Vagina (tissue), 2 donors: ENCODE data around the gene FLNB. TPM values are rescaled to one million over a fixed set of nuclear protein-coding genes. Genes with fewer than 3 reads are reported as not detected.
A peak's percentile ranks its signal among the peaks of the same experiment; 100 is the strongest.
"Not testable (repeated sequence)": the region's sequence is repeated elsewhere in the genome, so short reads cannot be mapped to it uniquely, and the experiment has no call there.

Experiments
- DNase-seq, 2 donors: peaks; one replicate each; pipeline ENCODE4 v3.0.0-alpha.2; 2017; ENCODE audit errors: extremely low spot score in 2 of 2
- H3K27ac ChIP-seq: fragments of 200-600 bp; sonication (generic); one replicate; pipeline ENCODE4 v1.5.1; 2019
- H3K27me3 ChIP-seq: fragments of 200-600 bp; sonication (generic); one replicate; pipeline ENCODE4 v1.5.1; 2019
- H3K36me3 ChIP-seq, 2 donors: fragments of 200-600 bp; sonication (generic); one replicate each; pipeline ENCODE4 v1.5.1; 2017 to 2019
- H3K4me1 ChIP-seq: fragments of 200-600 bp; sonication (generic); one replicate; pipeline ENCODE4 v1.5.1; 2019
- H3K4me3 ChIP-seq, 2 donors: fragments of 200-600 bp; sonication (generic); 1 replicate in 1 of 2; 2 replicates in 1 of 2; pipeline ENCODE4 v1.5.1; 2016 to 2019
- H3K9me3 ChIP-seq: fragments of 200-600 bp; sonication (generic); one replicate; pipeline ENCODE4 v1.5.1; 2019
- POLR2A ChIP-seq, 2 donors: fragments of 450-650 bp; IDR thresholded peaks; one replicate each; pipeline ENCODE4 v1.6.1; 2017; ENCODE audit warnings: antibody characterized with exemption in 2 of 2, mild to moderate bottlenecking in 2 of 2, moderate library complexity in 2 of 2
- POLR2AphosphoS5 ChIP-seq, 2 donors: sonication (generic); formaldehyde crosslinking; IDR thresholded peaks; one replicate each; pipeline ENCODE4 v1.9.0; 2017; ENCODE audit warnings: antibody characterized with exemption in 2 of 2, mild to moderate bottlenecking in 2 of 2, low read depth in 1 of 2; ENCODE audit not compliant: insufficient read depth in 1 of 2
- intact Hi-C: fragments of 100-400 bp; cut with DNase I; formaldehyde crosslinking; loops from one replicate; pipeline ENCODE4 v1.15.1; 2023
- total RNA-seq: library from RNA; depleted of rRNA; stranded (reverse); fragments of >200 nt; gene quantifications from one replicate; pipeline ENCODE4 v1.2.3, GENCODE V29; 2016
- TF ChIP-seq, protein P1 (sequence below), 3 experiments: fragments of 450-650 bp in 2 of 3; fragments of 200-600 bp in 1 of 3; sonication (generic) in 1 of 3; IDR thresholded peaks; one replicate each; pipeline ENCODE4 v1.5.1; 2017 to 2019; ENCODE audit warnings: antibody characterized with exemption in 3 of 3, mild to moderate bottlenecking in 2 of 3, moderate library complexity in 2 of 3

The FLNB gene
- total RNA-seq, 1 donor from 2014 or later: 147 TPM

DNA sequence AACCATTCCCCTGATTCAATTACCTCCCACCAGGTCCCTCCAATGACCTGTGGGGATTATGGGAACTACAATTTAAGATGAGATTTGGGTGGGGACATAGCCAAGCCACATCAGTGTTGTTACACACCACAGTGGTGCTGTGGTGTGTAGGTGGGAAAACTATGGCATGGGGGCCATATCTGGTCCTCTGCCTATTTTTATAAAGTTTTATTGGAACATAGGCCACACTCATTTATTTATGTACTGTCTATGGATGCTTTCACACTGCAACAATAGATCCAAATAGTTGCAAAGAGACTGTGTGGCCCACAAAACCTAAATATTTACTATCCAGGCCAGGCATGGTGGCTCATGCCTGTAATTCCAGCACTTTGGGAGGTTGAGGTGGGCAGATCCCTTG is 46.4 kb downstream of the FLNB start:
- intact Hi-C loops: loop anchor here (5.0 kb wide), 1 partner anchor 47 kb away; the partner anchor contains the start of gene FLNB
- Histone ChIP-seq H3K36me3 (no peaks in the 10 kb centered on the region), H3K4me3 (no peak overlapping the region), H3K27ac (no peak overlapping the region), H3K27me3 (no peaks in the 10 kb centered on the region), H3K9me3 (no peaks in the 10 kb centered on the region), H3K4me1 (peaks cover 61% of the 10 kb centered on the region)
- DNase-seq: no peak
- TF ChIP-seq POLR2AphosphoS5 (IDR thresholded peaks at IDR 0.05; ENCODE audit: insufficient read depth in 1 of 2, low read depth in 1 of 2) (no peak), POLR2A (IDR thresholded peaks at IDR 0.05) (no peak)
- TF ChIP-seq, protein P1, sequence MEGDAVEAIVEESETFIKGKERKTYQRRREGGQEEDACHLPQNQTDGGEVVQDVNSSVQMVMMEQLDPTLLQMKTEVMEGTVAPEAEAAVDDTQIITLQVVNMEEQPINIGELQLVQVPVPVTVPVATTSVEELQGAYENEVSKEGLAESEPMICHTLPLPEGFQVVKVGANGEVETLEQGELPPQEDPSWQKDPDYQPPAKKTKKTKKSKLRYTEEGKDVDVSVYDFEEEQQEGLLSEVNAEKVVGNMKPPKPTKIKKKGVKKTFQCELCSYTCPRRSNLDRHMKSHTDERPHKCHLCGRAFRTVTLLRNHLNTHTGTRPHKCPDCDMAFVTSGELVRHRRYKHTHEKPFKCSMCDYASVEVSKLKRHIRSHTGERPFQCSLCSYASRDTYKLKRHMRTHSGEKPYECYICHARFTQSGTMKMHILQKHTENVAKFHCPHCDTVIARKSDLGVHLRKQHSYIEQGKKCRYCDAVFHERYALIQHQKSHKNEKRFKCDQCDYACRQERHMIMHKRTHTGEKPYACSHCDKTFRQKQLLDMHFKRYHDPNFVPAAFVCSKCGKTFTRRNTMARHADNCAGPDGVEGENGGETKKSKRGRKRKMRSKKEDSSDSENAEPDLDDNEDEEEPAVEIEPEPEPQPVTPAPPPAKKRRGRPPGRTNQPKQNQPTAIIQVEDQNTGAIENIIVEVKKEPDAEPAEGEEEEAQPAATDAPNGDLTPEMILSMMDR (IDR thresholded peaks at IDR 0.05): no peak

DNA sequence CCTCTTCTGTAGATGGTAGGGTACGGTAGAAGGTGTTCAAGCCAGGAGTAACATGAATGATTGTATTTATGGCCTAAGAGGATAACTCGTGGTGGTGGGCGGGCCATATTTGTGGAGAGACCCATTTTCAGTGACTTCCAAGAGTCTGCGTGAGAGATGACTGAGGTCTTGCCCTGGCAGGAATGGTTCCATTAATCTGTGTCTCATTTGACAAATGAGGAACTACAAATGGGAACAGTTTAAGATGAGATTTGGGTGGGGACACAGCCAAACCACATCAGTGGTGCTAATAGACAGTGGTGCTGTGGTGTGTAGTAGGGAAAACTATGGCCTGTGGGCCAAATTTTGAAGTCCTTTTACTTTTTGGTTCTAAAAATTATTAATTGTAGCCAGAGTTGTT is 47.1 kb downstream of the FLNB start:
- H3K4me1 ChIP-seq: peaks cover 61% of the 10 kb centered on the region
- no peak overlapping the region for H3K27ac ChIP-seq
- TF ChIP-seq, protein P1 (IDR thresholded peaks at IDR 0.05): no peak
- TF ChIP-seq POLR2AphosphoS5 (IDR thresholded peaks at IDR 0.05; ENCODE audit: insufficient read depth in 1 of 2, low read depth in 1 of 2) (no peak), POLR2A (IDR thresholded peaks at IDR 0.05) (no peak)
- no peaks in the 10 kb centered on the region for H3K9me3 ChIP-seq
- H3K36me3 ChIP-seq: no peaks in the 10 kb centered on the region
- no peaks in the 10 kb centered on the region for H3K27me3 ChIP-seq
- intact Hi-C loops: no loop called here
- H3K4me3 ChIP-seq: no peak overlapping the region
- DNase-seq: no peak

DNA sequence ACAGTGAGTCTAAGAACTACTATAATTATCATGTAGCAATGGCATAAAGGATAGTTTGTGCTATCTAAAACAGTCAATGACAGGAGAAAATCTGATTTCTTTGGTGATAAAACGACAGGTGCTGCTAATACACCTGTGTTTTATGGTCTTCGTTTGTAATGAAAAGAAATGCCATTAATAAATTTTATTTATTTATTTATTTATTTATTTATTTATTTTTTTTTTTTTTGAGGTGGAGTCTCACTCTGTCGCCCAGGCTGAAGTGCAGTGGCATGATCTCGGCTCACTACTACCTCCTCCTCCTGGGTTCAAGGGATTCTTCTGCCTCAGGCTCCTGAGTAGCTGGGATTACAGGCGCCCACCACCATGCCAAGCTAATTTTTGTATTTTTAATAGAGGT is 47.7 kb downstream of the FLNB start:
- H3K4me1 ChIP-seq: peaks cover 57% of the 10 kb centered on the region
- intact Hi-C loops, H3K4me3 ChIP-seq, H3K27me3 ChIP-seq, H3K9me3 ChIP-seq, DNase-seq, H3K27ac ChIP-seq, H3K36me3 ChIP-seq: not testable (repeated sequence)

DNA sequence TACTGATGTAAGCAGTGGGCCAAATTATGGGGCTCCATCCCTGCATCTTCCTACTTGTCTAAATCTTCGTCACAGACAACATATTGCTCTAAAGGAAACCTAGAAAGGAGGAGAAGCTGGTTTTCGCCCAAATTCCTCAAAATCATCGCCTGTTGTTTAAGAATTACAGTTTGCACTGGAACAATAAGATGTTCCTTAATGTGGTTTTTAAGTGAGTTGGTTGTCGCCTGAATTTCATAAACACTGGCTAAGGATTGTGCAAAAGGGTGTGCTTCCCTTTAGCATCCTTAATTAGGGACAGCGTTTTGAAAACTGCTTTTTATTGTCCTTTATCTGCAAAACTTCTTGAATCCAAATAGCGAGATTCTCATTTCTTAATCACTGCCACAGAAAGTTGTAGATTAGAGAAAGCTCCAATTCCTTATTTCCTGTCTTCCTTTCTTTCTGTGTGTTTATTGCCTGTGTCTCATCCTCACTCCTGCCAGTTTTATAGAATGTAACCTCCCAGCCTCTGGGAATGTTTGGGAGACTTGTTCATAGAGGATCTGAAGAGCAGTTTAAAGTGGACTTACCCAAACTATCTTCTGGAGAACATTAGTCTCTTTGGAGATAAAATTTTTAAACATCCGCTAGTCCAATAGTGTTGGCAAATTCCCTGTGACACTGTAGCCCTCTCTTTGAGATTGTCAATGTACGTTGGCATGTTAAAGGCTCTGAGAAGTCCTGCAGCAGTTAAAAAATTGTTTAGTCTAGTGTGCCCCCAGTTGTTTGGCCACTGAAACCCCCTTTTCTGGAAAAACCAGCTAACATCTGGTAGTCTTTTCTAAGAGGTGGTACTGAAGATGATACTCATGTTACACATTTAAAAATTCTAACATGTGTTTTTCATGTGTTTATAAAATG is 50.4 kb downstream of the FLNB start:
- H3K36me3 ChIP-seq: no peaks in the 10 kb centered on the region
- no peak for DNase-seq
- H3K4me1 ChIP-seq: peaks cover 47% of the 10 kb centered on the region
- H3K27me3 ChIP-seq: no peaks in the 10 kb centered on the region
- intact Hi-C loops: no loop called here
- no peak for TF ChIP-seq POLR2A (IDR thresholded peaks at IDR 0.05)
- TF ChIP-seq POLR2AphosphoS5 (IDR thresholded peaks at IDR 0.05; ENCODE audit: insufficient read depth in 1 of 2, low read depth in 1 of 2): no peak
- TF ChIP-seq, protein P1 (IDR thresholded peaks at IDR 0.05): no peak
- no peaks in the 10 kb centered on the region for H3K9me3 ChIP-seq
- no peak overlapping the region for H3K4me3 ChIP-seq
- peak overlapping the region; percentile 63 for H3K27ac ChIP-seq

DNA sequence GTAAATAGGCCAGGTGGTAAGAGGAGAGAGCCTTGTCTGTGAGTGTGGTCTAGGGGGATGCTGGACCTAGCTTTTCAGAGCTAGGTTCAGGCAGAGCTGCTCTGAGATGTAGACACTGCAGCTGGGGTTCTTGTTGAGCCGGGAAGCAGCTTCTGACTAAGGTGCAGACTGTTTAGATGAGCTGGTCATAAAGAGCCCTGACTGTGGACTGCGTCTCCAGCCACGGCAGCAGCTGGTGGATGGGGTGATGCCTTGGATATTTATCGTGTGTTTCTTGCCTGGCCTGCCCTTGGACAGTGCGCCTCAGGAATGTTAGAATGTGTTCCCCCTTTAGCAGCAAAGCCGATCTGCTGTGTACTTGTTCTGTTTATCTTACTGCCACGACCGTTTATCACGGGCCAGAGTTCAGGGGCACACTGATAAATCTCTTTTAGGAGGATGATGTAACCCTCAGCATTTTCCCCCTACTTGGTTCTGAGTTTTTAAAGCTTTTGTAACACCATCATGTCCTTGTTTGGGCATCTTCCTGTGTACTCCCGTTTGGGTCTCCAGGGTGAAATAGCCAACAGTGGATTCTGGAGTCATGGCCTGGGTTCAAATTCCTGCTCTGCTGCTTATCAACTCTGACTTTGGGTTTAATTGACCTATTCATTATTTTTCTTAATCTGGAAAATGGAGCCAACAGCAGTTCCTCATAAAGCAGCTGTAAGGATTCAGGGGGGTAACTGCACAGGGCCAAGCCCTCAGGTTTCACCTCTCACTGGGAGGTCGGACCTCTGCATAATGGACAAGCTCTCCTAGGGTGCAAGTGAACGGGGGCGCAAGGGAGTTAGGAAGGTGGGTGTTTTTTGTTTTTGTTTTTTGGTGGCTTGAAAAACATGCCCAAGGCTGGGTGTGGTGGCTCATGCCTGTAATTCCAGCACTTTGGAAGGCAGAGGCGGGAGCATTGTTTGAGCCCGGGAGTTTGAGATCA is 51.4 kb downstream of the FLNB start:
- intact Hi-C loops: no loop called here
- TF ChIP-seq, protein P1 (IDR thresholded peaks at IDR 0.05): no peak
- TF ChIP-seq POLR2AphosphoS5 (IDR thresholded peaks at IDR 0.05; ENCODE audit: insufficient read depth in 1 of 2, low read depth in 1 of 2): peak in 1 of 2 donors; percentile 58
- Histone ChIP-seq H3K27ac (peak overlapping the region; percentile 63), H3K4me1 (peaks cover 52% of the 10 kb centered on the region), H3K36me3 (no peaks in the 10 kb centered on the region), H3K27me3 (no peaks in the 10 kb centered on the region), H3K9me3 (no peaks in the 10 kb centered on the region), H3K4me3 (no peak overlapping the region)
- DNase-seq: no peak
